AG08396 (cell line): ENCODE results near the gene CCDC141.
A peak's percentile ranks its signal among the peaks of the same experiment; 100 is the strongest.

Experiments
- DNase-seq: peaks from one replicate; pipeline ENCODE4 v3.0.0; 2012; ENCODE audit warnings: low spot score, mixed read lengths

The CCDC141 gene

GRCh38 chr2:178912416-178913048 lies 137.4 kb downstream of the CCDC141 start:
- peak; percentile 18 for DNase-seq

GRCh38 chr2:178911039-178911438 lies 138.9 kb downstream of the CCDC141 start:
- no peak for DNase-seq

- DNase-seq = no peak
Observed at GRCh38 chr2:178910005-178910404, 139.9 kb downstream of the CCDC141 start.

- DNase-seq = no peak
Observed at GRCh38 chr2:178909507-178909906, 140.4 kb downstream of the CCDC141 start.

- no peak for DNase-seq
Observed at GRCh38 chr2:178908810-178909209, 141.1 kb downstream of the CCDC141 start.

GRCh38 chr2:178905261-178905660 lies 144.7 kb downstream of the CCDC141 start:
- DNase-seq = no peak

- DNase-seq = no peak
Observed at GRCh38 chr2:178899656-178900055, 150.3 kb downstream of the CCDC141 start.

- no peak for DNase-seq
Observed at GRCh38 chr2:178895872-178896271, 154.1 kb downstream of the CCDC141 start.

GRCh38 chr2:178895171-178895570 lies 154.8 kb downstream of the CCDC141 start:
- DNase-seq = no peak

GRCh38 chr2:178892751-178893625 lies 156.9 kb downstream of the CCDC141 start:
- no peak for DNase-seq

GRCh38 chr2:178891959-178892485 lies 157.9 kb downstream of the CCDC141 start:
- DNase-seq = no peak

GRCh38 chr2:178891265-178891958 lies 158.5 kb downstream of the CCDC141 start:
- DNase-seq = peak; percentile 57

- no peak for DNase-seq
Observed at GRCh38 chr2:178886006-178886405, 163.9 kb downstream of the CCDC141 start.

GRCh38 chr2:178884440-178884839 lies 165.5 kb downstream of the CCDC141 start:
- DNase-seq = no peak

GRCh38 chr2:178882666-178883440 lies 167.1 kb downstream of the CCDC141 start:
- peak; percentile 15 for DNase-seq

- no peak for DNase-seq
Observed at GRCh38 chr2:178881075-178881474, 168.9 kb downstream of the CCDC141 start.

GRCh38 chr2:178880257-178880656 lies 169.7 kb downstream of the CCDC141 start:
- DNase-seq = no peak

GRCh38 chr2:178877874-178878273 lies 172.1 kb downstream of the CCDC141 start:
- DNase-seq = no peak

- no peak for DNase-seq
Observed at GRCh38 chr2:178874529-178875240, 175.3 kb downstream of the CCDC141 start.

GRCh38 chr2:178873912-178874311 lies 176.0 kb downstream of the CCDC141 start:
- DNase-seq = no peak

- DNase-seq = no peak
Observed at GRCh38 chr2:178871536-178871935, 178.4 kb downstream of the CCDC141 start.
